ENCODE measurements around the gene LANCL1. TPM values are rescaled to one million over a fixed set of nuclear protein-coding genes. Genes with fewer than 3 reads are reported as not detected.

The LANCL1 gene, protein sequence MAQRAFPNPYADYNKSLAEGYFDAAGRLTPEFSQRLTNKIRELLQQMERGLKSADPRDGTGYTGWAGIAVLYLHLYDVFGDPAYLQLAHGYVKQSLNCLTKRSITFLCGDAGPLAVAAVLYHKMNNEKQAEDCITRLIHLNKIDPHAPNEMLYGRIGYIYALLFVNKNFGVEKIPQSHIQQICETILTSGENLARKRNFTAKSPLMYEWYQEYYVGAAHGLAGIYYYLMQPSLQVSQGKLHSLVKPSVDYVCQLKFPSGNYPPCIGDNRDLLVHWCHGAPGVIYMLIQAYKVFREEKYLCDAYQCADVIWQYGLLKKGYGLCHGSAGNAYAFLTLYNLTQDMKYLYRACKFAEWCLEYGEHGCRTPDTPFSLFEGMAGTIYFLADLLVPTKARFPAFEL
- total RNA-seq (10 to 100 TPM; 27.8 to 53.9 TPM), polyA plus RNA-seq (10 to 100 TPM in 1 of 2 donors, 1 to 10 TPM in 1; 6.8 to 11.2 TPM)
- long read RNA-seq, donor 1, full-length matches to known transcripts = 17 of 17 reads
- long read RNA-seq, donor 1, partial matches to known transcripts = 0 of 17 reads
- long read RNA-seq, donor 1, other reads (novel, unspliced or antisense) = 0 of 17 reads
- long read RNA-seq, donor 2, full-length matches to known transcripts = 5 of 5 reads
- long read RNA-seq, donor 2, partial matches to known transcripts = 0 of 5 reads
- long read RNA-seq, donor 2, other reads (novel, unspliced or antisense) = 0 of 5 reads
- long read RNA-seq, donor 3, full-length matches to known transcripts = 6 of 6 reads
- long read RNA-seq, donor 3, partial matches to known transcripts = 0 of 6 reads
- long read RNA-seq, donor 3, other reads (novel, unspliced or antisense) = 0 of 6 reads
- long read RNA-seq, donor 4, full-length matches to known transcripts = 1 of 1 reads
- long read RNA-seq, donor 4, partial matches to known transcripts = 0 of 1 reads
- long read RNA-seq, donor 4, other reads (novel, unspliced or antisense) = 0 of 1 reads
- long read RNA-seq, donor 5, full-length matches to known transcripts = 10 of 10 reads
- long read RNA-seq, donor 5, partial matches to known transcripts = 0 of 10 reads
- long read RNA-seq, donor 5, other reads (novel, unspliced or antisense) = 0 of 10 reads

DNA sequence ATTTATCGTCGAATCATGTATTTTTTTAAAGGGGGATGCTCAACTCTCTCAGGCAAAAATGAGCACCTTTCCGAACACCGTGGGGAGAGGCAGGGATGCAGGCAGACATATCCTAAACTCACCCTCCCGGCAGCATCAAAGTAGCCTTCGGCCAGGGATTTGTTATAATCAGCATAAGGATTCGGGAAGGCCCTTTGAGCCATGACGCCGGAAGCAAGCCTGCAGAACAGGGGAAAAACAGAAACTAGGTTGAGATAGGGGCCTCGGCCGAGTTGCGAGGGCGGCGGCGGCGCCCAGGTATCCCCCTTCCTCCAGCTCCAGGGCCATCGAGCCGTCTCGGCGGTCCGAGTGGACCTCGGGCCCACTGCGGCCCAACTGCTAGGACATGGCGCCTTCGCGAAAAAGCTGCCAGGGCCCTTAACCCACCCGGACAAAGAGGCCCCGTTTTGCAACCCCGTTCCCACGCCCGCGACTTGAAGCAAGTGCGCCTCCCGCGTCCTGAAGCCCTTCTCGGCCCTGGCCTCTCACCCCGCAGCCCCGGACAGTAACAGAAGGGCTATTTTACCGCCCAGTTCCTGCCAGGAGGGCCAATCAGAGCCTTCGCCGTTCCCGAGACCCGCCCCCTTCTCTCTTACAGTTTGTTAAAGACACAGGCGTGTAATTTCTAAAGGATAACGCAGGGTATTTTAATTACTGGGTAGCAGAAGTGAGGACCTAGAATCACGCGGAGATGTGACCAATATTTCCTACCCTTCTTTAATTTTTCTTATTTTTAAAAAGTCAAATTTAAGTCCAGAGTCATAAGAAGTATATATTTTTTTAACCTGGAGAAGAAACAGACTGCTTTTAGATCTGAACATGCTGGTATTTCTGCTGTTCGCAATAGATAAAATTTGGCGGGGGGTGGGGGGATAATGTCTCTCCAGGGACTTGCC lies at the start of gene LANCL1:
TSS of gene LANCL1 (minus strand) at position 566 of the 935 bp plus-strand sequence. CDS start at position 203, 363 bp downstream.
- DNase-seq (peak; percentile 89 to 94 (median 90)), ATAC-seq (ENCODE audit: insufficient read depth, low FRiP score) (peak; percentile 100)
- no peaks in the 10 kb centered on the region for H3K27me3 ChIP-seq (ENCODE audit: control insufficient read depth in 3 of 3, insufficient read depth in 3 of 3, low read length in 2 of 3)
- no peaks in the 10 kb centered on the region for H3K9me3 ChIP-seq (ENCODE audit: control insufficient read depth in 4 of 4, insufficient read depth in 3 of 4, low read length in 3 of 4)
- H3K36me3 ChIP-seq (ENCODE audit: control insufficient read depth in 4 of 4, insufficient read depth in 4 of 4, low read length in 4 of 4) = peaks cover 2 to 10% (median 4%) of the 10 kb centered on the region in 4 donors
- WGBS, 2 donors = 0 to 1% methylated on average over 48 to 49 of the region's 49 CpGs
- peak within 1 kb of the TSS; percentile 55 to 87 for H3K9ac ChIP-seq (ENCODE audit: insufficient read depth in 1 of 2, low read length in 2 of 2)
- H3K4me3 ChIP-seq = peak within 1 kb of the TSS; percentile 75
- H3K27ac ChIP-seq (ENCODE audit: low read depth in 1 of 2, low read length in 1 of 2) = peak within 1 kb of the TSS; percentile 73 to 81
- H3K4me1 ChIP-seq (ENCODE audit: control insufficient read depth in 5 of 5, insufficient read depth in 5 of 5, low read length in 5 of 5) = peaks cover 0 to 14% (median 4%) of the 10 kb centered on the region in 5 donors
- TF ChIP-seq, protein P1, sequence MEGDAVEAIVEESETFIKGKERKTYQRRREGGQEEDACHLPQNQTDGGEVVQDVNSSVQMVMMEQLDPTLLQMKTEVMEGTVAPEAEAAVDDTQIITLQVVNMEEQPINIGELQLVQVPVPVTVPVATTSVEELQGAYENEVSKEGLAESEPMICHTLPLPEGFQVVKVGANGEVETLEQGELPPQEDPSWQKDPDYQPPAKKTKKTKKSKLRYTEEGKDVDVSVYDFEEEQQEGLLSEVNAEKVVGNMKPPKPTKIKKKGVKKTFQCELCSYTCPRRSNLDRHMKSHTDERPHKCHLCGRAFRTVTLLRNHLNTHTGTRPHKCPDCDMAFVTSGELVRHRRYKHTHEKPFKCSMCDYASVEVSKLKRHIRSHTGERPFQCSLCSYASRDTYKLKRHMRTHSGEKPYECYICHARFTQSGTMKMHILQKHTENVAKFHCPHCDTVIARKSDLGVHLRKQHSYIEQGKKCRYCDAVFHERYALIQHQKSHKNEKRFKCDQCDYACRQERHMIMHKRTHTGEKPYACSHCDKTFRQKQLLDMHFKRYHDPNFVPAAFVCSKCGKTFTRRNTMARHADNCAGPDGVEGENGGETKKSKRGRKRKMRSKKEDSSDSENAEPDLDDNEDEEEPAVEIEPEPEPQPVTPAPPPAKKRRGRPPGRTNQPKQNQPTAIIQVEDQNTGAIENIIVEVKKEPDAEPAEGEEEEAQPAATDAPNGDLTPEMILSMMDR (IDR thresholded peaks at IDR 0.05; ENCODE audit: control extremely low read depth, extremely low read depth) = no peak

DNA sequence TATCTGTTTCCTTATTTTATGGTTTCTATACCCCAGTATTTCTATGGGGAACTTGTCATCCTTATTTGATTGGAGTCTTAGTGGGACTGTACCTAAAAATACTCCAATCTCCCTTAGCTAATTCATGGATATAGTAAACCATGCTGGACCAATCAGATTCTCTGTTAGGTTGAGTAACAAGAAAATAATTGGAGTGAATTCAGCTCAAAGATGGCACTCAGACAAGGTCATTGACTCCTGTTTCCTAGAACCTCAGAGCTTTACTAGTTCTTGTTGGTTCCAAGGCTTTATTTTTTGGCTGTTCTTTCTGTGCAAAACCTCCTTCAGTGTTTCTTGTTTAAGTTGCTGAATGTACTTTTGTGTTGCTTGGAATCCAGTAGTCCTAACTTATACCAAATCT lies 48.0 kb upstream of the LANCL1 start:
- TF ChIP-seq, protein P1 (IDR thresholded peaks at IDR 0.05; ENCODE audit: control extremely low read depth, extremely low read depth) = no peak
- DNase-seq (no peak), ATAC-seq (ENCODE audit: insufficient read depth, low FRiP score) (no peak)
- H3K36me3 ChIP-seq (ENCODE audit: control insufficient read depth in 4 of 4, insufficient read depth in 4 of 4, low read length in 4 of 4) = no peaks in the 10 kb centered on the region
- H3K9me3 ChIP-seq (ENCODE audit: control insufficient read depth in 4 of 4, insufficient read depth in 3 of 4, low read length in 3 of 4) = no peaks in the 10 kb centered on the region
- H3K4me1 ChIP-seq (ENCODE audit: control insufficient read depth in 5 of 5, insufficient read depth in 5 of 5, low read length in 5 of 5) = no peaks in the 10 kb centered on the region
- H3K27ac ChIP-seq (ENCODE audit: low read depth in 1 of 2, low read length in 1 of 2) = no peak overlapping the region
- H3K9ac ChIP-seq (ENCODE audit: insufficient read depth in 1 of 2, low read length in 2 of 2) = no peak overlapping the region
- no peak overlapping the region for H3K4me3 ChIP-seq
- no peaks in the 10 kb centered on the region for H3K27me3 ChIP-seq (ENCODE audit: control insufficient read depth in 3 of 3, insufficient read depth in 3 of 3, low read length in 2 of 3)

DNA sequence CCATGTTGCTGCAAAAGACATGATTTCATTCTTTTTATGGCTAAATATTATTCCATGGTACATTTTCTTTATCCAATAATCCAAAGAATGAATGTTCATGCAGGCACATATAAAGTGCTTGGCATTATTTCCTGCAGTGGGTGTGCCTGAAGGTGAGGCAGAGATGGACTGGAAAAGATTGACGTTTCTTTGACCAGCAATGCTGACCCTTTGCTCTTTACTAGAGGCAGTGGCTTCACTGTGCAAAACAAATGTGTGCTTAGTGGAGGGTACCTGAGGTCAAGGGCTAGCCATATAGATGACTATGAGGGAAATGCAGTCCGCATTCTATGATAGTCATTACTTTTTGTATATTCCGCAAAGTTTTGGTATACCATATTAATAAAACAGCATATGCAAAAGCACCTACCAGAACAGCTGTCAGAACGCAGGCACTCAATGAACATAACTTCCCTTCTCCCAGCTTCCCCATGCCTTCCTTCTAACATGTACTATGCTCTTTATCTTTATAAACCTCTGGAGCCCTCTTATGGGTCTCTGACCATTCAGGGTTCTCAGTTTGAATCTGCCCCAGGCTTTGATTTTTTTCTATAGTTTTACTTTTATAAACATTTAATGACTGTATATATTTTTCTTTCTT lies 47.2 kb upstream of the LANCL1 start:
- no peak for ATAC-seq (ENCODE audit: insufficient read depth, low FRiP score)
- no peaks in the 10 kb centered on the region for H3K36me3 ChIP-seq (ENCODE audit: control insufficient read depth in 4 of 4, insufficient read depth in 4 of 4, low read length in 4 of 4)

More for the DNA sequence above, 47.2 kb upstream of the LANCL1 start:
- Histone ChIP-seq H3K27ac (ENCODE audit: low read depth in 1 of 2, low read length in 1 of 2) (no peak overlapping the region), H3K9me3 (ENCODE audit: control insufficient read depth in 4 of 4, insufficient read depth in 3 of 4, low read length in 3 of 4) (no peaks in the 10 kb centered on the region), H3K4me3 (no peak overlapping the region), H3K27me3 (ENCODE audit: control insufficient read depth in 3 of 3, insufficient read depth in 3 of 3, low read length in 2 of 3) (no peaks in the 10 kb centered on the region), H3K9ac (ENCODE audit: insufficient read depth in 1 of 2, low read length in 2 of 2) (no peak overlapping the region), H3K4me1 (ENCODE audit: control insufficient read depth in 5 of 5, insufficient read depth in 5 of 5, low read length in 5 of 5) (no peaks in the 10 kb centered on the region)
- TF ChIP-seq, protein P1 (IDR thresholded peaks at IDR 0.05; ENCODE audit: control extremely low read depth, extremely low read depth) = no peak
- no peak for DNase-seq
- 84 to 89% methylated on average over 4 of the region's 4 CpGs for WGBS, 2 donors
